ENCODE data around the gene SLC22A5.
"Not testable (repeated sequence)": the region's sequence is repeated elsewhere in the genome, so short reads cannot be mapped to it uniquely, and the experiment has no call there.

Gene SLC22A5

GRCh38 chr5:132428484-132429462, 59.3 kb downstream of the SLC22A5 start:
- DNase-seq (ENCODE audit: low read depth) = no peak

- DNase-seq (ENCODE audit: low read depth) = no peak
Observed at GRCh38 chr5:132429463-132430440, 60.2 kb downstream of the SLC22A5 start.

GRCh38 chr5:132430746-132431145, 61.2 kb downstream of the SLC22A5 start:
- no peak for DNase-seq (ENCODE audit: low read depth)

- no peak for DNase-seq (ENCODE audit: low read depth)
Observed at GRCh38 chr5:132431632-132432031, 62.1 kb downstream of the SLC22A5 start.

GRCh38 chr5:132433141-132433540, 63.6 kb downstream of the SLC22A5 start:
- no peak for DNase-seq (ENCODE audit: low read depth)

GRCh38 chr5:132434416-132435286, 65.1 kb downstream of the SLC22A5 start:
- no peak for DNase-seq (ENCODE audit: low read depth)

GRCh38 chr5:132435447-132435846, 65.9 kb downstream of the SLC22A5 start:
- DNase-seq (ENCODE audit: low read depth) = no peak

GRCh38 chr5:132435886-132436285, 66.4 kb downstream of the SLC22A5 start:
- no peak for DNase-seq (ENCODE audit: low read depth)

GRCh38 chr5:132436936-132437335, 67.4 kb downstream of the SLC22A5 start:
- no peak for DNase-seq (ENCODE audit: low read depth)

- peak; percentile 31 for DNase-seq (ENCODE audit: low read depth)
Observed at GRCh38 chr5:132437604-132438266, 68.2 kb downstream of the SLC22A5 start.

- DNase-seq (ENCODE audit: low read depth) = not testable (repeated sequence)
Observed at GRCh38 chr5:132438267-132438645, 68.7 kb downstream of the SLC22A5 start.

- no peak for DNase-seq (ENCODE audit: low read depth)
Observed at GRCh38 chr5:132438917-132439316, 69.4 kb downstream of the SLC22A5 start.

- no peak for DNase-seq (ENCODE audit: low read depth)
Observed at GRCh38 chr5:132439521-132440089, 70.1 kb downstream of the SLC22A5 start.

- DNase-seq (ENCODE audit: low read depth) = no peak
Observed at GRCh38 chr5:132444061-132444460, 74.6 kb downstream of the SLC22A5 start.
